NCI-H82 treated with DMSO at 0.1 percent for 48 hours (cell line): ENCODE results near the gene KCNJ12.
"Not testable (repeated sequence)": the region's sequence is repeated elsewhere in the genome, so short reads cannot be mapped to it uniquely, and the experiment has no call there.

Experiments
- DNase-seq: peaks from one replicate; lab custom pipeline; 2025; ENCODE audit not compliant: unreplicated experiment; lab: John Stamatoyannopoulos, UW

KCNJ12 gene

GRCh38 chr17:21436883-21437836, 61.0 kb downstream of the KCNJ12 start:
- not testable (repeated sequence) for DNase-seq

GRCh38 chr17:21438316-21439014, 62.3 kb downstream of the KCNJ12 start:
- DNase-seq = not testable (repeated sequence)

- DNase-seq = not testable (repeated sequence)
These were observed 62.8 kb downstream of the KCNJ12 start for GRCh38 chr17:21439015-21439336.

GRCh38 chr17:21445091-21445650, 69.0 kb downstream of the KCNJ12 start:
- no peak for DNase-seq

- not testable (repeated sequence) for DNase-seq
These were observed 71.4 kb downstream of the KCNJ12 start for GRCh38 chr17:21447552-21447951.

GRCh38 chr17:21449891-21450290, 73.7 kb downstream of the KCNJ12 start:
- not testable (repeated sequence) for DNase-seq

GRCh38 chr17:21451975-21452374, 75.8 kb downstream of the KCNJ12 start:
- DNase-seq = no peak

- peak; percentile 52 for DNase-seq
These were observed 76.4 kb downstream of the KCNJ12 start for GRCh38 chr17:21452377-21453143.

GRCh38 chr17:21453144-21453898, 77.2 kb downstream of the KCNJ12 start:
- DNase-seq = no peak

- DNase-seq = not testable (repeated sequence)
These were observed 77.8 kb downstream of the KCNJ12 start for GRCh38 chr17:21454006-21454405.

GRCh38 chr17:21454441-21454840, 78.3 kb downstream of the KCNJ12 start:
- DNase-seq = no peak

GRCh38 chr17:21455761-21456160, 79.6 kb downstream of the KCNJ12 start:
- DNase-seq = no peak

GRCh38 chr17:21456449-21456848, 80.3 kb downstream of the KCNJ12 start:
- DNase-seq = not testable (repeated sequence)

- DNase-seq = peak; percentile 72
These were observed 81.2 kb downstream of the KCNJ12 start for GRCh38 chr17:21457051-21458026.

GRCh38 chr17:21458054-21458453, 81.9 kb downstream of the KCNJ12 start:
- no peak for DNase-seq

- DNase-seq = no peak
These were observed 83.4 kb downstream of the KCNJ12 start for GRCh38 chr17:21459536-21459935.

GRCh38 chr17:21460358-21460757, 84.2 kb downstream of the KCNJ12 start:
- no peak for DNase-seq

GRCh38 chr17:21462237-21462636, 86.1 kb downstream of the KCNJ12 start:
- no peak for DNase-seq

GRCh38 chr17:21463204-21463661, 87.1 kb downstream of the KCNJ12 start:
- DNase-seq = no peak
